ENCODE results near the gene NUTM2F. TPM values are rescaled to one million over a fixed set of nuclear protein-coding genes. Genes with fewer than 3 reads are reported as not detected.

NUTM2F gene
- total RNA-seq, 1 donor from 2014 or later = not detected

DNA sequence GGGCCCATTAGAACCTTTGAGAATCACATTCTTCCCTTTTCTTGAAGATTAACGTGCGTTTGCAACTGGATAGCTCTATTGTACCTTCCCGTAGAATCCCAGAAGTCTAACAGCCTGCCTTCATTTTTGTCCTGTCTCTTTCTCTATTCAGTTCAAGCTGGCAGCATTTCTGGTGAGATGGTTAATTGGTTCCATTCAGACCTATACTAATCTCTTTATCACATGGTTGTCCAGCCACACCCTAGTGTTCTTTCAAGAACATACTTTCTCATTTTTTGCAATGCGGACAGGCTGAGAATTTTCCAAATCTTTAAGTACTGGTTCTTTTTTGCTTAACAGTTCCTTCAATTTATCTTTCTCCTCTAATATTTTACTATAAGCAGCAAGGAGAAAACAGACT, 26.0 kb downstream of the NUTM2F start:
- Mint-ChIP-seq H3K36me3 (peaks cover 3% of the 10 kb centered on the region), H3K27me3 (no peaks in the 10 kb centered on the region), H3K9me3 (peaks cover 7% of the 10 kb centered on the region), H3K27ac (no peak overlapping the region), H3K4me1 (ENCODE audit: unreplicated experiment) (peaks cover 5% of the 10 kb centered on the region), H3K4me3 (no peak overlapping the region)
- TF ChIP-seq, protein P1, sequence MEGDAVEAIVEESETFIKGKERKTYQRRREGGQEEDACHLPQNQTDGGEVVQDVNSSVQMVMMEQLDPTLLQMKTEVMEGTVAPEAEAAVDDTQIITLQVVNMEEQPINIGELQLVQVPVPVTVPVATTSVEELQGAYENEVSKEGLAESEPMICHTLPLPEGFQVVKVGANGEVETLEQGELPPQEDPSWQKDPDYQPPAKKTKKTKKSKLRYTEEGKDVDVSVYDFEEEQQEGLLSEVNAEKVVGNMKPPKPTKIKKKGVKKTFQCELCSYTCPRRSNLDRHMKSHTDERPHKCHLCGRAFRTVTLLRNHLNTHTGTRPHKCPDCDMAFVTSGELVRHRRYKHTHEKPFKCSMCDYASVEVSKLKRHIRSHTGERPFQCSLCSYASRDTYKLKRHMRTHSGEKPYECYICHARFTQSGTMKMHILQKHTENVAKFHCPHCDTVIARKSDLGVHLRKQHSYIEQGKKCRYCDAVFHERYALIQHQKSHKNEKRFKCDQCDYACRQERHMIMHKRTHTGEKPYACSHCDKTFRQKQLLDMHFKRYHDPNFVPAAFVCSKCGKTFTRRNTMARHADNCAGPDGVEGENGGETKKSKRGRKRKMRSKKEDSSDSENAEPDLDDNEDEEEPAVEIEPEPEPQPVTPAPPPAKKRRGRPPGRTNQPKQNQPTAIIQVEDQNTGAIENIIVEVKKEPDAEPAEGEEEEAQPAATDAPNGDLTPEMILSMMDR (conservative IDR thresholded peaks at IDR 0.05) = no peak
- no peak for DNase-seq (ENCODE audit: extremely low spot score, unreplicated experiment)

DNA sequence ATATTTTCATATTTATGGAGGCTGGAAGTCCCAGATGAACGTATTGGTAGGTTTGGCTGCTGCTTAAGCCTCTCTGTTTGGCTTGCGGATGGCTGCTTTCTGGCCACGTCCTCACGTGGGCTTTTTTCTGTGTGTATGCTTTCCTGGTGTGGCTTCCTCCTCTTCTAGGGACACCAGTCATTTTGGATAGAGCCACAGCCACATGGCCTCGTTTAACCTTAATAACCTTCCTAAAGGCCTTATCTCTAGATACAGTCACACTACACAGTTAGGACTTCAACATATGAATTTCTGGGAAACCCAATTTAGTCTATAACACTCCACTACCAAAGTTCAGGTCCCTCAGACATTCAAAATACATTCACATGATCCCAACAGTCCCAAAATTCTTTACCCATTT, 26.9 kb downstream of the NUTM2F start:
- peaks cover 7% of the 10 kb centered on the region for H3K36me3 Mint-ChIP-seq
- TF ChIP-seq, protein P1 (conservative IDR thresholded peaks at IDR 0.05) = no peak
- H3K27me3 Mint-ChIP-seq = no peaks in the 10 kb centered on the region
- H3K9me3 Mint-ChIP-seq = peaks cover 7% of the 10 kb centered on the region
- peaks cover 5% of the 10 kb centered on the region for H3K4me1 Mint-ChIP-seq (ENCODE audit: unreplicated experiment)
- no peak overlapping the region for H3K4me3 Mint-ChIP-seq
- no peak for DNase-seq (ENCODE audit: extremely low spot score, unreplicated experiment)
- no peak overlapping the region for H3K27ac Mint-ChIP-seq

DNA sequence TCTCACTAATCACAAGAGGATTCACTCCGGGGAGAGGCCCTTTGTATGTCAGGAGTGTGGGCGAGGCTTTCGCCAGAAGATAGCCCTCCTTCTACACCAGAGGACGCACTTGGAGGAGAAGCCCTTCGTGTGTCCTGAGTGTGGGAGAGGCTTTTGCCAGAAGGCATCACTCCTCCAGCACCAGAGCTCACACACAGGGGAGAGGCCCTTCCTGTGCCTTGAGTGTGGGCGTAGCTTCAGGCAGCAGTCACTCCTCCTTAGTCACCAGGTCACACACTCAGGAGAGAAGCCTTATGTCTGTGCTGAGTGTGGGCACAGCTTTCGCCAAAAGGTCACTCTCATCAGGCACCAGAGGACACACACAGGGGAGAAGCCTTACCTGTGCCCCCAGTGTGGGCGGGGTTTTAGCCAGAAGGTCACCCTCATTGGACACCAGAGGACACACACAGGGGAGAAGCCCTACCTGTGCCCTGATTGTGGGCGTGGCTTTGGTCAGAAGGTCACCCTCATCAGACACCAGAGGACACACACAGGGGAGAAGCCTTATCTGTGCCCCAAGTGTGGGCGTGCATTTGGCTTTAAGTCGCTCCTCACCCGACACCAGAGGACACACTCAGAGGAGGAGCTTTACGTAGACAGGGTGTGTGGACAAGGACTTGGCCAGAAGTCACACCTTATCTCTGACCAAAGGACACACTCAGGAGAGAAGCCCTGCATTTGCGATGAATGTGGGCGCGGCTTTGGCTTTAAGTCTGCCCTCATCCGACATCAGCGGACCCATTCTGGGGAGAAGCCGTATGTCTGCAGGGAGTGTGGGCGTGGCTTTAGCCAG, 27.8 kb downstream of the NUTM2F start:
- Mint-ChIP-seq H3K27me3 (no peaks in the 10 kb centered on the region), H3K9me3 (peaks cover 7% of the 10 kb centered on the region), H3K4me3 (no peak overlapping the region), H3K27ac (no peak overlapping the region), H3K4me1 (ENCODE audit: unreplicated experiment) (peaks cover 5% of the 10 kb centered on the region), H3K36me3 (peaks cover 7% of the 10 kb centered on the region)
- TF ChIP-seq, protein P1 (conservative IDR thresholded peaks at IDR 0.05) = no peak
- DNase-seq (ENCODE audit: extremely low spot score, unreplicated experiment) = no peak

DNA sequence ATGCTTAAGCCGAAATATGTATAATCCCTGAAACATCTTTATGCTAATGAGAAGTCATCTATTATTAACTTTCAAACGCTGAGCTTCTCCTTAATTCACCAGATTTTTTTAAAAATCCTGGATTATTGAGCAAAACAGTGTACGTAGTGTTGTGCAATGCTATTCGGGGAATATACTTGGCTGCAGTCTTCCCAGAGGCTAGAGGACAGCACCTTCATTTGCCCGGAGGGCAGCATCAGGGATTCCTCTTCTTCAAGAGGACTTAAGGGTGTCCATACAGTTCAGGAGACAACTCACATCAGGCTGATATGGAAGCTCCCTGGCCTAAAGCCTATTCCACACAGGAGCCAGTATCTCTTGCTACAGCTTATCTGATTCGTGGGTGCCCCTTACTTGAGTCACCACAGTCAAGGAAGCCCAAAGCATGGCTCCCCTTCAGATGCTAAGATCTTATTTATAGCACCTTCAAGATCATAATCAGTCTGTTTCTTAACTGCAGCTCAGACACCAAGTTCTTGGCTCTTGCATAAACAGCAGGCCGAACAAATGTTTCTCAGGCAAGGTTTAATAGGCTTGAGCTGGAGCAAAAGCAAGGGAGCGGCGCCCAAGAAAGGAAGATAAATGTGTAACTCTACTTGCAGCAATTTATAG, 29.4 kb downstream of the NUTM2F start:
- H3K4me1 Mint-ChIP-seq (ENCODE audit: unreplicated experiment) = peaks cover under 1% of the 10 kb centered on the region
- H3K4me3 Mint-ChIP-seq = no peak overlapping the region
- DNase-seq (ENCODE audit: extremely low spot score, unreplicated experiment) = no peak
- H3K27ac Mint-ChIP-seq = no peak overlapping the region
- peaks cover 7% of the 10 kb centered on the region for H3K36me3 Mint-ChIP-seq
- TF ChIP-seq, protein P1 (conservative IDR thresholded peaks at IDR 0.05) = no peak
- H3K27me3 Mint-ChIP-seq = no peaks in the 10 kb centered on the region
- H3K9me3 Mint-ChIP-seq = peaks cover 2% of the 10 kb centered on the region

DNA sequence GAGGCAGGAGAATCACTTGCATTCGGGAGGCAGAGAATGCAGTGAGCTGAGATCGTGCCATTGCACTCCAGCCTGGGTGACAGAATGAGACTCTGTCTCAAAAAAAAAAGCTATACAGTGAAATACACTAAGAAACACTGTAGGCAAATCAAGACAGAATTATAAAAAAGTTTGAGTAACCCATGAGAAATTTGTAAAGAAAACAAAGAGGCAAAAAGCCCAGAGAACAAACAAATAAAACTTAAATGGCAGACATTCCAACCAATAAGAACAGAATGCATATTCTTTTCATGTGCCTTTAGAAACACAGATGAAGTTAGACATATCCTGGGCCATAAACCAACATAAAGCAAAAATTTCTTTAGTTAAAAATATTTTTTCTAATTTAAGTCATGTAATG, 38.8 kb downstream of the NUTM2F start:
- TF ChIP-seq, protein P1 (conservative IDR thresholded peaks at IDR 0.05) = no peak
- Mint-ChIP-seq H3K4me1 (ENCODE audit: unreplicated experiment) (peaks cover 9% of the 10 kb centered on the region), H3K9me3 (no peaks in the 10 kb centered on the region), H3K27ac (no peak overlapping the region), H3K36me3 (peaks cover 45% of the 10 kb centered on the region), H3K27me3 (no peaks in the 10 kb centered on the region), H3K4me3 (no peak overlapping the region)
- no peak for DNase-seq (ENCODE audit: extremely low spot score, unreplicated experiment)

All from type B pancreatic cell (in vitro differentiated cells).